ENCODE data around the gene PPP1R26. TPM values are rescaled to one million over a fixed set of nuclear protein-coding genes. Genes with fewer than 3 reads are reported as not detected.

The PPP1R26 gene
- total and polyA plus RNA-seq, 9 of the 15 experiments (the other 6 are each of a cell fraction or from before 2014, with no cell fraction given) = 0.77 to 26.8 (median 9.3) TPM

DNA sequence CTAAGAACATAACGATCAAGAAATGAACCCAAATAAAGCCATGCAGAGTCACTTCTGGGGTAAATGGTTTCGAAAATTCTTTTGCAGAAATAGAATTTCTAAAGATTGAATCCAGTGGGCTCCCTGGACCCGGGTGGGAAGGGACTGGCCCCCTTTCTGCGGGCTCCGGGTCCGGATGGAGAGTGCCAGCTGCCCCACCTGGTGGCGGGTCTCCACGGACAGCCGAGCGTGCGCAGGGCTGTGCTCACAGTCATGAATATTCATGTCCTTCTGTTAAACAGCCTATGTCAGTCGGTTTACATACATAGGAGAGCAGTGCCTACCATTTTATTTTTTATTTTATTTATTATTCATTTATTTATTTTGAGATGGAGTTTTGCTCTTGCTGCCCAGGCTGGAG, 4.7 kb upstream of the PPP1R26 start (continued):
- no peak for TF ChIP-seq FOXP1 (CRISPR knock-in tag; IDR thresholded peaks at IDR 0.05)
- TF ChIP-seq, protein P1, sequence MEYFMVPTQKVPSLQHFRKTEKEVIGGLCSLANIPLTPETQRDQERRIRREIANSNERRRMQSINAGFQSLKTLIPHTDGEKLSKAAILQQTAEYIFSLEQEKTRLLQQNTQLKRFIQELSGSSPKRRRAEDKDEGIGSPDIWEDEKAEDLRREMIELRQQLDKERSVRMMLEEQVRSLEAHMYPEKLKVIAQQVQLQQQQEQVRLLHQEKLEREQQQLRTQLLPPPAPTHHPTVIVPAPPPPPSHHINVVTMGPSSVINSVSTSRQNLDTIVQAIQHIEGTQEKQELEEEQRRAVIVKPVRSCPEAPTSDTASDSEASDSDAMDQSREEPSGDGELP (CRISPR knock-in tag; IDR thresholded peaks at IDR 0.05; ENCODE audit: borderline replicate concordance) = peak; percentile 84
- TF ChIP-seq, protein P2, sequence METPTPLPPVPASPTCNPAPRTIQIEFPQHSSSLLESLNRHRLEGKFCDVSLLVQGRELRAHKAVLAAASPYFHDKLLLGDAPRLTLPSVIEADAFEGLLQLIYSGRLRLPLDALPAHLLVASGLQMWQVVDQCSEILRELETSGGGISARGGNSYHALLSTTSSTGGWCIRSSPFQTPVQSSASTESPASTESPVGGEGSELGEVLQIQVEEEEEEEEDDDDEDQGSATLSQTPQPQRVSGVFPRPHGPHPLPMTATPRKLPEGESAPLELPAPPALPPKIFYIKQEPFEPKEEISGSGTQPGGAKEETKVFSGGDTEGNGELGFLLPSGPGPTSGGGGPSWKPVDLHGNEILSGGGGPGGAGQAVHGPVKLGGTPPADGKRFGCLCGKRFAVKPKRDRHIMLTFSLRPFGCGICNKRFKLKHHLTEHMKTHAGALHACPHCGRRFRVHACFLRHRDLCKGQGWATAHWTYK (CRISPR knock-in tag; IDR thresholded peaks at IDR 0.05) = no peak
- TF ChIP-seq XRCC5 (IDR thresholded peaks at IDR 0.05; ENCODE audit: low read depth, low read length) = no peak
- TF ChIP-seq, protein P3, sequence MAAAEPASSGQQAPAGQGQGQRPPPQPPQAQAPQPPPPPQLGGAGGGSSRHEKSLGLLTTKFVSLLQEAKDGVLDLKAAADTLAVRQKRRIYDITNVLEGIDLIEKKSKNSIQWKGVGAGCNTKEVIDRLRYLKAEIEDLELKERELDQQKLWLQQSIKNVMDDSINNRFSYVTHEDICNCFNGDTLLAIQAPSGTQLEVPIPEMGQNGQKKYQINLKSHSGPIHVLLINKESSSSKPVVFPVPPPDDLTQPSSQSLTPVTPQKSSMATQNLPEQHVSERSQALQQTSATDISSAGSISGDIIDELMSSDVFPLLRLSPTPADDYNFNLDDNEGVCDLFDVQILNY (CRISPR knock-in tag; IDR thresholded peaks at IDR 0.05) = no peak
- TF ChIP-seq, protein P4, sequence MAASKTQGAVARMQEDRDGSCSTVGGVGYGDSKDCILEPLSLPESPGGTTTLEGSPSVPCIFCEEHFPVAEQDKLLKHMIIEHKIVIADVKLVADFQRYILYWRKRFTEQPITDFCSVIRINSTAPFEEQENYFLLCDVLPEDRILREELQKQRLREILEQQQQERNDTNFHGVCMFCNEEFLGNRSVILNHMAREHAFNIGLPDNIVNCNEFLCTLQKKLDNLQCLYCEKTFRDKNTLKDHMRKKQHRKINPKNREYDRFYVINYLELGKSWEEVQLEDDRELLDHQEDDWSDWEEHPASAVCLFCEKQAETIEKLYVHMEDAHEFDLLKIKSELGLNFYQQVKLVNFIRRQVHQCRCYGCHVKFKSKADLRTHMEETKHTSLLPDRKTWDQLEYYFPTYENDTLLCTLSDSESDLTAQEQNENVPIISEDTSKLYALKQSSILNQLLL (CRISPR knock-in tag; IDR thresholded peaks at IDR 0.05; ENCODE audit: borderline replicate concordance) = no peak
- peak; percentile 37; the same call in 1 of the 2 replicates for TF ChIP-seq BHLHE40 (IDR thresholded peaks at IDR 0.05; ENCODE audit: low read length)
- peak; percentile 49 for TF ChIP-seq BRD9 (IDR thresholded peaks at IDR 0.05; ENCODE audit: low read depth, partially characterized antibody)
- TF ChIP-seq, protein P5, sequence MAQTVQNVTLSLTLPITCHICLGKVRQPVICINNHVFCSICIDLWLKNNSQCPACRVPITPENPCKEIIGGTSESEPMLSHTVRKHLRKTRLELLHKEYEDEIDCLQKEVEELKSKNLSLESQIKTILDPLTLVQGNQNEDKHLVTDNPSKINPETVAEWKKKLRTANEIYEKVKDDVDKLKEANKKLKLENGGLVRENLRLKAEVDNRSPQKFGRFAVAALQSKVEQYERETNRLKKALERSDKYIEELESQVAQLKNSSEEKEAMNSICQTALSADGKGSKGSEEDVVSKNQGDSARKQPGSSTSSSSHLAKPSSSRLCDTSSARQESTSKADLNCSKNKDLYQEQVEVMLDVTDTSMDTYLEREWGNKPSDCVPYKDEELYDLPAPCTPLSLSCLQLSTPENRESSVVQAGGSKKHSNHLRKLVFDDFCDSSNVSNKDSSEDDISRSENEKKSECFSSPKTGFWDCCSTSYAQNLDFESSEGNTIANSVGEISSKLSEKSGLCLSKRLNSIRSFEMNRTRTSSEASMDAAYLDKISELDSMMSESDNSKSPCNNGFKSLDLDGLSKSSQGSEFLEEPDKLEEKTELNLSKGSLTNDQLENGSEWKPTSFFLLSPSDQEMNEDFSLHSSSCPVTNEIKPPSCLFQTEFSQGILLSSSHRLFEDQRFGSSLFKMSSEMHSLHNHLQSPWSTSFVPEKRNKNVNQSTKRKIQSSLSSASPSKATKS (CRISPR knock-in tag; IDR thresholded peaks at IDR 0.05) = 0 out of 2 replicates have a peak, but pooled peaks have one; percentile 29
- TF ChIP-seq, protein P6, sequence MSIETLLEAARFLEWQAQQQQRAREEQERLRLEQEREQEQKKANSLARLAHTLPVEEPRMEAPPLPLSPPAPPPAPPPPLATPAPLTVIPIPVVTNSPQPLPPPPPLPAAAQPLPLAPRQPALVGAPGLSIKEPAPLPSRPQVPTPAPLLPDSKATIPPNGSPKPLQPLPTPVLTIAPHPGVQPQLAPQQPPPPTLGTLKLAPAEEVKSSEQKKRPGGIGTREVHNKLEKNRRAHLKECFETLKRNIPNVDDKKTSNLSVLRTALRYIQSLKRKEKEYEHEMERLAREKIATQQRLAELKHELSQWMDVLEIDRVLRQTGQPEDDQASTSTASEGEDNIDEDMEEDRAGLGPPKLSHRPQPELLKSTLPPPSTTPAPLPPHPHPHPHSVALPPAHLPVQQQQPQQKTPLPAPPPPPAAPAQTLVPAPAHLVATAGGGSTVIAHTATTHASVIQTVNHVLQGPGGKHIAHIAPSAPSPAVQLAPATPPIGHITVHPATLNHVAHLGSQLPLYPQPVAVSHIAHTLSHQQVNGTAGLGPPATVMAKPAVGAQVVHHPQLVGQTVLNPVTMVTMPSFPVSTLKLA (conservative IDR thresholded peaks at IDR 0.05) = 0 out of 4 replicates have a peak, but pooled peaks of 1 of the 2 experiments have one; percentile 20
- TF ChIP-seq, protein P7, sequence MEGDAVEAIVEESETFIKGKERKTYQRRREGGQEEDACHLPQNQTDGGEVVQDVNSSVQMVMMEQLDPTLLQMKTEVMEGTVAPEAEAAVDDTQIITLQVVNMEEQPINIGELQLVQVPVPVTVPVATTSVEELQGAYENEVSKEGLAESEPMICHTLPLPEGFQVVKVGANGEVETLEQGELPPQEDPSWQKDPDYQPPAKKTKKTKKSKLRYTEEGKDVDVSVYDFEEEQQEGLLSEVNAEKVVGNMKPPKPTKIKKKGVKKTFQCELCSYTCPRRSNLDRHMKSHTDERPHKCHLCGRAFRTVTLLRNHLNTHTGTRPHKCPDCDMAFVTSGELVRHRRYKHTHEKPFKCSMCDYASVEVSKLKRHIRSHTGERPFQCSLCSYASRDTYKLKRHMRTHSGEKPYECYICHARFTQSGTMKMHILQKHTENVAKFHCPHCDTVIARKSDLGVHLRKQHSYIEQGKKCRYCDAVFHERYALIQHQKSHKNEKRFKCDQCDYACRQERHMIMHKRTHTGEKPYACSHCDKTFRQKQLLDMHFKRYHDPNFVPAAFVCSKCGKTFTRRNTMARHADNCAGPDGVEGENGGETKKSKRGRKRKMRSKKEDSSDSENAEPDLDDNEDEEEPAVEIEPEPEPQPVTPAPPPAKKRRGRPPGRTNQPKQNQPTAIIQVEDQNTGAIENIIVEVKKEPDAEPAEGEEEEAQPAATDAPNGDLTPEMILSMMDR (IDR thresholded peaks at IDR 0.05 in 2 of 3, conservative IDR thresholded peaks at IDR 0.05 in 1 of 3; ENCODE audit: insufficient read depth in 2 of 3, low read depth in 1 of 3, low read length in 3 of 3) = peak; percentile 76 to 87 (median 76)
- no peak for TF ChIP-seq C11orf30 (IDR thresholded peaks at IDR 0.05; ENCODE audit: low read depth)

All from K562 (cell line).